ENCODE results near the gene JMJD8.

JMJD8 gene

DNA sequence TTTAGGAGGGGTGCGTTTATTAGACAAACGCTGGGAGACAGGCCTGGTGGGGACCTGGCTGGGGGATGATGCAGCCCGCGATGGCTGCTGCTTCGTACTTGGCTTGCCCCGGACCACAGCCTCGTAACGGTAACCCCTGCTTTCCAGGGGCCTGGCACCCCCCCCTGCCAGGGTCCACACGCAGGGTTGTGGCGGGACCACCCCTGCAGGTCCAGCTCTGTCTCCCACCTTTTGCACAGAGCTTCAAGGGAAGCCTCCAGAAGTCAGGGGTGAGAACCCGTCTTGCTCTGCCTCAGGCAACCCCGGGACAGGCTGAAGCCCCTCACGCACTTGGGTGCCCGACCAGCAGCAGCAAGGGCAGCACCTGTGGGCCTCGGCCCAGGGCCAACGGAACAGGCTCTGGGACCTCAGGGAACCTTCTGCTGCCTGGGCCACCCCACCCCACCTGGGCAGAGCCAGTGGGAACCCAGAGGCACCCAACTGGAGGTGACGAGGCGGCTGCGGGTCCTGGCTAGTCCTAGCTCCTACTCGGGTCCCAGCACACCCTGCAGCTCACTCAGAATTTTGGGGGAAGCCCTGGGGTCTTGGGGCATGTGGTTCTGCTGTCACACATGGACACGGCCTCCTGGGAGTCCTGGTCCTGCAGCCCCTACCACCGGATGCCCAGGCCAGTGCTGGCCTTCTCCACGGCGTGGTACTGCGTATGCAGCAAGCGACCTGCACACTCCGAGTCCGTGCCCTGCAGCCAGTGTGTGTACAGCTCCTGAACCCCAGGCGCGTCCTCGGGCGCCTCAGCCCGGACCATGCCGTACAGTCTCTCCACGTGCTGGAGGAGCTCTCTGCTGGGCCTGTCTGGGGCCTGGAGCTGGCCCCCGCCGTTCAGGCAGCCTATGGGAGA lies 45.9 kb upstream of the JMJD8 start:
- no peak for DNase-seq (ENCODE audit: low spot score)
- TF ChIP-seq, protein P1, sequence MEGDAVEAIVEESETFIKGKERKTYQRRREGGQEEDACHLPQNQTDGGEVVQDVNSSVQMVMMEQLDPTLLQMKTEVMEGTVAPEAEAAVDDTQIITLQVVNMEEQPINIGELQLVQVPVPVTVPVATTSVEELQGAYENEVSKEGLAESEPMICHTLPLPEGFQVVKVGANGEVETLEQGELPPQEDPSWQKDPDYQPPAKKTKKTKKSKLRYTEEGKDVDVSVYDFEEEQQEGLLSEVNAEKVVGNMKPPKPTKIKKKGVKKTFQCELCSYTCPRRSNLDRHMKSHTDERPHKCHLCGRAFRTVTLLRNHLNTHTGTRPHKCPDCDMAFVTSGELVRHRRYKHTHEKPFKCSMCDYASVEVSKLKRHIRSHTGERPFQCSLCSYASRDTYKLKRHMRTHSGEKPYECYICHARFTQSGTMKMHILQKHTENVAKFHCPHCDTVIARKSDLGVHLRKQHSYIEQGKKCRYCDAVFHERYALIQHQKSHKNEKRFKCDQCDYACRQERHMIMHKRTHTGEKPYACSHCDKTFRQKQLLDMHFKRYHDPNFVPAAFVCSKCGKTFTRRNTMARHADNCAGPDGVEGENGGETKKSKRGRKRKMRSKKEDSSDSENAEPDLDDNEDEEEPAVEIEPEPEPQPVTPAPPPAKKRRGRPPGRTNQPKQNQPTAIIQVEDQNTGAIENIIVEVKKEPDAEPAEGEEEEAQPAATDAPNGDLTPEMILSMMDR (IDR thresholded peaks at IDR 0.05; ENCODE audit: borderline replicate concordance, control extremely low read depth, extremely low read depth, insufficient read depth, missing control alignments): no peak
- in situ Hi-C loops (cut with MboI; ENCODE audit: low sequenced_read_pairs, unreplicated experiment): no loop called here

DNA sequence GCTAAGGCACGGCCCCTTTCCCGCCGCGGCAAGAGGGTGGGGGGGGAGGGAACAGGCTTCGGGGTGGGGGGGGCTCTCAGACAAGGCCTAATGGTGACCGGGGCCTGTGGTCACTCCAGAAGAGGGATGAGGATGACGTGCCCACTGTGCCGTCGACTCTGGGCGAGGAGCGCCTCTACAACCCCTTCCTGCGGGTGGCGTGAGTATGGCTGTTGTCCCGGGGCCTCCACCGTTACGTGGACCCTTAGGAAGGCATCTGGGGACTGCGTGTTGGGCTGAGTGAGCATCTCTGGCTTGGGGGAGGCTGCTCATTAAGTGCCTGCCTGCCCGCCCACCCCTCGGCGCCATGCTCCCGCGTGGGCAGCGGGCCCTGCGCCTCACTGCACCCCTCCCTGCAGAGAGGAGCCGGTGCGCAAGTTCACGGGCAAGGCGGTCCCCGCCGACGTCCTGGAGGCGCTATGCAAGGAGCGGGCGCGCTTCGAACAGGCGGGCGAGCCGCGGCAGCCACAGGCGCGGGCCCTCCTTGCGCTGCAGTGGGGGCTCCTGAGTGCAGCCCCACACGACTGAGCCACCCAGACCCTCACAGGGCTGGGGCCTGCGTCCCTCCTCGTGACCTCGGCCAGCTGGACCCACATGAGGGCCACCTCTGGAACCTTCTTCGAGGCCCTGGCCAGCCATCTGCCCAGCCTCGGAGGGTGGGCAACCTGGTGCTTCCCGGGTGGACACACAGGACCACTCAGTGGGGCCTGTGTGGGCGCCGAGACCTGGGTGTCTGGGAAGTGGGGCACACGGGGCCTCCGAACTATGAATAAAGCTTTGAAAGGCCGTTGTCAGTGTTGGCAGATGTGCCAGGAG lies 45.0 kb upstream of the JMJD8 start:
- DNase-seq (ENCODE audit: low spot score): no peak
- TF ChIP-seq, protein P1 (IDR thresholded peaks at IDR 0.05; ENCODE audit: borderline replicate concordance, control extremely low read depth, extremely low read depth, insufficient read depth, missing control alignments): no peak
- in situ Hi-C loops (cut with MboI; ENCODE audit: low sequenced_read_pairs, unreplicated experiment): no loop called here

DNA sequence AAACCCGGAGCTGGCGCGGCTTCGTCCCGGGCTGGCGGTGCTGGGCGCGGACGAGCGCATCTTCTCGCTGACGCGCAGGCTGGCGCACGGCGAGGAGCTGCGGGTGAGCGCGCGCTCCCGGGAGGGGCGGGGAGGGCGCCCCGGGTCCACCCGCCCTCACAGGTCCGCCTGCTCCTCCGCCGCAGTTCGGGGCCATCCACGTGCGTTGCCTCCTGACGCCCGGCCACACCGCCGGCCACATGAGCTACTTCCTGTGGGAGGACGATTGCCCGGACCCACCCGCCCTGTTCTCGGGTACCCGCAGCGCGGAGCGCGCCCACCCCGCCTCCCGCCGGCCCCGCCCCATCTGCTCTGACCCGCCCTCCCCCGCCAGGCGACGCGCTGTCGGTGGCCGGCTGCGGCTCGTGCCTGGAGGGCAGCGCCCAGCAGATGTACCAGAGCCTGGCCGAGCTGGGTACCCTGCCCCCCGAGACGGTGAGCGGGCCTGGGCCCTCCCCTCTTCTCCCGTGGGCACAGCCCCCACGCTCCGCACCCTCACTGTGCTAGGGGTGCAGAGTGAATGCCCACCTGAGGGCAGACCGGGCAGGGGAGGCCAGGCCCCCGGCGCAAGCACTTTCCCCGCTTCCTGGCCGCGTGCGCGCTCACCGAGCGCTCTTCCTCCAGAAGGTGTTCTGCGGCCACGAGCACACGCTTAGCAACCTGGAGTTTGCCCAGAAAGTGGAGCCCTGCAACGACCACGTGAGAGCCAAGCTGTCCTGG lies 44.2 kb upstream of the JMJD8 start:
- TF ChIP-seq, protein P1 (IDR thresholded peaks at IDR 0.05; ENCODE audit: borderline replicate concordance, control extremely low read depth, extremely low read depth, insufficient read depth, missing control alignments): no peak
- in situ Hi-C loops (cut with MboI; ENCODE audit: low sequenced_read_pairs, unreplicated experiment): no loop called here
- peak; percentile 88 for DNase-seq (ENCODE audit: low spot score)

DNA sequence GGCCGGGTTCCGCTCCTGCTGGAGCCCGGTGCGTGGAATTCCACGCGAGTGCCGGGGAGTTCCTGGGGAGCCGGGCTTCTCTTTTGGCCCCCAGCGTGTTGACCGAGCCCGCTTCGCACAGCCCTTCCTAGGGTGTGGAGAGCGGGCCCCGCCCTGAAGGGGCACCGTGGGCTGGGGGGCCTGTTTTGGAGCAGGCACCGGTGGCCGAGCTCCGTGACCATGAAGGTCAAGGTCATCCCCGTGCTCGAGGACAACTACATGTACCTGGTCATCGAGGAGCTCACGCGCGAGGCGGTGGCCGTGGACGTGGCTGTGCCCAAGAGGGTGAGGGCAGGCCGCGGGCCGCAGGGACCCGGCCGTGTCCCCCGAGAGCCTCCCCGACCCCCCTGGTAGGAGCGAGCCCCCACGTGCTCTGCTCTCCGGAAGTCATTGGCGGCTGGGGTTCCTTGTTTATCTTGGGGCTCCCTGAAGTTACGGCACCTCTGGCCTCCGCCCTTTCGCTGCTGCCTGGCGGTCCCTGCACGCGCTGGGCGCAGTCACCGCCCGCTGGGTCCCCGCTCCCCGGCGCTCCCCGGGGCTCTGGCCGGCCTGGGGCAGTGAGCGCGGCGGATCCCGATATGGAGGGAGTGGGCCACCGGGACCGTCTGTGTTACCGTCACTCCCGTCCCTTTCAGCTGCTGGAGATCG lies 43.3 kb upstream of the JMJD8 start:
- peak; percentile 70 for DNase-seq (ENCODE audit: low spot score)
- TF ChIP-seq, protein P1 (IDR thresholded peaks at IDR 0.05; ENCODE audit: borderline replicate concordance, control extremely low read depth, extremely low read depth, insufficient read depth, missing control alignments): no peak
- in situ Hi-C loops (cut with MboI; ENCODE audit: low sequenced_read_pairs, unreplicated experiment): no loop called here

DNA sequence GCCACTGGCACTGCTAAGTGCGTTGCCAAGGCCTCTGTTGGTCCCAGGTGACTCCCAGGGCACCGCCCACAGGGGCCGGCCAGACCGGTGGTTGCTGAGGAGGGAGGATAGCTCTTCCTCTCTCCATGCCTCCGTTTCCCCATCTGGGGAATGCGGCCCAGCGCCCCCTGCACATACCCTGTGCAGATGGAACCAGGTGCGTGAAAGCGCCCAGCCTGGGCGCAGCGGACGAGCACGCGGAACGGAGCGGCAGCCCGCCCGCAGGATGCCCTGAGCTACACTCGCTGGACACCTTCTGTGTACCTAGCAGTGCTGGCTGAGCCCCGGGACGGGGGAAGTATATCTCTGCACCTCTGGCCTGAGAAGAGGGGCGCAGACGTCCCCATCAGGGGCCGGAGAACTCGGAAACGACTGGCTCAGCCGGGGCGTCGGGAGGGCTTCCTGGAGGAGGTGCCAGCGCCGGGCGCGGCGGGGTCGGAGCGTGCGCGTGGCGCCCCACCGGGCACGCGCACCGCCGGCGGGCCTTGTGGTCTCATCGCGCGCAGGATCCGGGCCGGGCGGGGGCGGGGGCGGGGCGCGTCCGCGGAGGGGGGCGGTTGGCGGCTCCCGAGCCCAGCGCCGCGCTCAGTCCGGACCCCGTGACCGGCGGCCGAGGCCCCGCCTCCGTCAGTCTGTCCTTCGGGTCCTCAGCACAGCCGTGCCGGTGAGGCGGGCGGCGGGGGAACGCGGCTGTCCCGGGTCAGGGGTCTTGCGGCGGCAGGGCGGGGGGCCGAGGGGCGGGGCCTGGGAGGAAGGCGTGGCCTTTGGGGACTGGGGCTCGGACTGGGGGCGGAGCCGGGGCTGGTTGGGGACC lies 42.5 kb upstream of the JMJD8 start, which contains the start of the genes CCDC78 and HAGHL:
Gene CCDC78 (minus strand): TSS at position 6 of the 853 bp plus-strand sequence. CDS start 76 bp downstream, outside the sequence.
Gene HAGHL (plus strand): TSS at position 669 of the 853 bp plus-strand sequence. CDS start 404 bp downstream, outside the sequence.
- TF ChIP-seq, protein P1 (IDR thresholded peaks at IDR 0.05; ENCODE audit: borderline replicate concordance, control extremely low read depth, extremely low read depth, insufficient read depth, missing control alignments): no peak
- peak; percentile 85 for DNase-seq (ENCODE audit: low spot score)
- in situ Hi-C loops (cut with MboI; ENCODE audit: low sequenced_read_pairs, unreplicated experiment): no loop called here

All from GM13976 (cell line).